Bone marrow (tissue), 2 donors: ENCODE data around the gene MOV10.

Experiments
- DNase-seq, 2 donors: peaks; one replicate each; lab custom pipeline; 2025; lab: John Stamatoyannopoulos, UW

Gene MOV10

DNA sequence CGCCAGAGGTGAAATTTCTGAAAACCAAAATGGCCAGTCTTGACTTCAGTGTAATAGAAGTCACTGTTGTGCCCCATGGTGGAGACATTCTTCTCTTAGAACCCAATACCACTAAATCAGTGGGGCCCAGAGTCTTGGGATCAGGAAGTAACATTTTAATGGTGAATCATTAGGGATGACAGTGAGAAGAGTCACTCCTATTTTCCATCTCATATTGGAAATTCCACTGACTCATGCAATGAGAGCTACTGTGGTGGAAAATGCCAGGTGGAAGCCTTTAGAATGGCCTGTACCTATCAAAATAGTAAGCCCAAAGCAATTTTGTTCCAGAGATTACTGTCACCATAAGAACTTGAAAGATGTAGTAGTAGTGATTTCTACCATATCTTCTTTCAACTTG lies 61.3 kb downstream of the MOV10 start:
- DNase-seq, result no peak

DNA sequence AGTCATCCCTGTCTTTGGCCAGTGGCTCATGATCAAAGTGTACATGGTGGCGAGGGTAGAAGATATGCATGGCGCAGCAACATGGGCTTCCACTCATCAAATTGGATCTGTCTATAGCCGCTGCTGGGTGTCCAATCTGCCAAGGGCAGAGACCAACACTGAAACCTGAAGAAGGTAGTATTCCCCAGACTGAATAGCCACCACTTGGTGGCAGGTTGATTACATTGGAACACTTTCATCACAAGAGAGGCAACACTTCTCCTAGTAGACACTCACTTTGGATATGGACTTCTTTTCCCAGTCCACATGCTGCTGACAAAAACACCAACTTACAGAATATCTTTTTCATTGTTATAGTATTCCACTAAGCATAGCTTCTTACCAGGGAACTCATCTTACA lies 63.1 kb downstream of the MOV10 start:
- no peak for DNase-seq

DNA sequence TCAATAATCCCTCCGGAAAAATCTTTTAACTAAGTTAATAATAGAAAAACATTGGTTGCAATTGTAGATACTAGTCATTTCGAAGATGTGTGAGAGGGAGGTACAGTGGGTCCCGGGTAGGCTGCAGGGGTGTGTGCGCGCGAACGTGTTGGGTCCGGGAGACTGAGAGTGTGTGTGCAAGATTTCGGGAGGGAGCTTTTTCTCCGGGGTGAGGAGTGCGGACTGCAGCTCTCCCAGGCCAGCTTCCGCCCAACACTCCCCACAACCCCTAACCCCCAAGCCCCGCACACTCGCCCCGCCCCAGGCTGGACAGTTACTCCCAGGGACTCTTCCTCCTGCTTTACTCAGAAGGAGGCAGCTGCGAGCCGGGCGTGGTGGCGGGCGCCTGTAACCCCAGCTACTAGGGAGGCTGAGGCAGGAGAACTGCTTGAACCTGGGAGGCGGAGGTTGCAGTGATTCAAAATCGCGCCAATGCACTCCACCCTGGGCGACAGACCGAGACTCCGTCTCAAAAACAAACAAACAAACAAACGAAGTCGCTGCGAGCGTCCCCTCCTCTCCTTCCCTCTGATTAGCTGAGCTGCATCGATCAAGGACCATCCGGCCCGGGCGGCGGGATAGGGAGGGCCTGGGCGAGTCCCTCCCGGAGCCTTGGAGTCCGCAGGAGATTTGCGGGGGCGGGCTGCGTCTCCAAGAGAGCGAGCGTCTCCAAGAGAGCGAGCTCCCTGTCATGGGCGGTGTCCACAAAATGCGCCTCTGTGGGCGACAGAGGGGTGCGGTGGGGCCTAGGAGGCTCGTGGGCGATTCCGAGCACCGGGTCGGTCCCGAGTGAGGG lies 68.9 kb downstream of the MOV10 start:
- no peak for DNase-seq

DNA sequence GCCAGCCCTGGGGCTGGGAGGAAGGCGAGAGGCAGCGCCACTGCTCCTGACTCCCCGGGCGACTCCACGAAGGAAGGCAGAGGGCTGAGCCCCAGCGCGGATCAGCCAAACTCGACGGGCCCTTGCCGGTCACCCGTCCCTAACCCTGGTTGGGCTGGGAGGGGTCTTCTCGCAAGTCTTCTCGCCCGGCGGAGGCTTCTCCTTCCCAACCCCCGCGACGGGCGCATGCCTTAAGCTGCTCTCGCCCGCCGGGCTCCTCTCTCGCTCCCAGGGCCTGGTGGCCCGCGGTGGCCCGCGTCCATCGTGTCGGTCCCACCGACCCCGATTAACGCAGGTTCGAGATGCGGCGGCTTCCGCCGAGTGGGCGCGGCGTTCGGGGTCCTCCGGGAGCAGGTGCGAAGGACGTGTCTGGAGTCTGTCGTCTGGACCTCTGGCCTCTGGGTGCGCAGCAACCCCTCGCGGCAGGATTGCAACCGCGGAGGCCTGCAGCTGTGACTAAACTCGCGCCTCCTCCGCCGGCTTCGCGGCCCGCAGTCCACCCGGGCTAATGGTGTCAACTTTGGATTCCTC lies 69.6 kb downstream of the MOV10 start:
- DNase-seq, result no peak

DNA sequence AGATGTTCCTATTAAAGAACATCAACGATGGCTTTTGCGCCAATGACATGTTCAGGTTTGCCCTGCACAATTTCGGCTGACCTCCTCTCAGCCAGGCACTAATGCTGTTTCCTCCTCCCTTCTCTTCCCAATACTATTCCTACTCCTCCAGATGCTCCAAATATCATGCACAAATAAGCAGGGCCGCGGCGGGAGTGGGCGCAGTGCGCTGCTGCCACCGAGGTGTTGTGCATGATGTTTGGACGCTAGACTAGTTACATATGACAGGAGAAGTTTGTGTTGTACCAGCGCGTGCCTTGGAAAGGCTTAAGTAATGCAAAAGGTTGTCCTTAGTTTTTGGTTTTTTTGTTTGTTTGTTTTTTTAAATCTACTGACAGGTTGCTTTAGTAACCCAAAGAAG lies 73.9 kb downstream of the MOV10 start:
- no peak for DNase-seq
